ENCODE data around the gene GLIPR1L2.

The GLIPR1L2 gene

GRCh38 chr12:75389061-75389460 lies 1.8 kb upstream of the GLIPR1L2 start:
- Histone ChIP-seq H3K27me3 (ENCODE audit: insufficient read depth, low read depth) (no peaks in the 10 kb centered on the region), H2AFZ (ENCODE audit: low read depth) (peak overlapping the region; percentile 53; the same call in 1 of the 2 replicates), H3K27ac (peak overlapping the region; percentile 86; the same call in 1 of the 2 replicates), H4K20me1 (ENCODE audit: insufficient read depth) (no peaks in the 10 kb centered on the region), H3K4me3 (IDR thresholded peaks at IDR 0.05; ENCODE audit: insufficient read depth, low read depth, low read length) (no peak overlapping the region), H3K4me1 (ENCODE audit: low read depth, poor library complexity, severe bottlenecking) (peaks cover 37% of the 10 kb centered on the region), H3K4me2 (peak overlapping the region; percentile 89), H3K36me3 (ENCODE audit: insufficient read depth) (no peaks in the 10 kb centered on the region), H3K79me2 (ENCODE audit: insufficient read depth, low read depth) (no peaks in the 10 kb centered on the region), H3K9ac (no peak overlapping the region)
- no peak for TF ChIP-seq CTCF (conservative IDR thresholded peaks at IDR 0.05; ENCODE audit: low read depth, low read length)

DNA sequence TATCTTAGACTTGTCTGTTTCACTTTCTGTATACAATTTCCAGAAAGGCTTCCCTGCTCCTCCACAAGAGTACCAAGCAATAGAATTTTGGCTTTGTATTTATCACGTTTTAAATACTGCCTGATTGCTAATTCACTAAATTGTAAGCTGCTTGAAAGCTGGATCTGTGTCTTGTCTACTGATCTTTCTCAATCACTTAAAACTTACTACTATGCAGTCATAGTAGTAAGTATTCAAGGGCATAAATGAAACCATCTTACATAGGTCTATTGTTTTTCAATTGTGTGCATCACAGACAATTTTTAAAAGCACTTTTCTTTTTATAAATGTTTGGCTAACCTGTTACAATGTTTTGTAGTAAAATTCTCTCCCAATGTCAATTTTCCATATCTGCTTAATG lies 1.2 kb upstream of the GLIPR1L2 start:
- Histone ChIP-seq H3K4me2 (peak overlapping the region; percentile 89), H3K4me1 (ENCODE audit: low read depth, poor library complexity, severe bottlenecking) (peaks cover 37% of the 10 kb centered on the region), H3K36me3 (ENCODE audit: insufficient read depth) (no peaks in the 10 kb centered on the region), H3K4me3 (IDR thresholded peaks at IDR 0.05; ENCODE audit: insufficient read depth, low read depth, low read length) (no peak overlapping the region), H4K20me1 (ENCODE audit: insufficient read depth) (no peaks in the 10 kb centered on the region), H2AFZ (ENCODE audit: low read depth) (peak overlapping the region; percentile 53), H3K9ac (peak overlapping the region; percentile 34; the same call in 1 of the 2 replicates), H3K79me2 (ENCODE audit: insufficient read depth, low read depth) (no peaks in the 10 kb centered on the region), H3K27me3 (ENCODE audit: insufficient read depth, low read depth) (no peaks in the 10 kb centered on the region), H3K27ac (peak overlapping the region; percentile 86; the same call in 1 of the 2 replicates)
- no peak for TF ChIP-seq CTCF (conservative IDR thresholded peaks at IDR 0.05; ENCODE audit: low read depth, low read length)

DNA sequence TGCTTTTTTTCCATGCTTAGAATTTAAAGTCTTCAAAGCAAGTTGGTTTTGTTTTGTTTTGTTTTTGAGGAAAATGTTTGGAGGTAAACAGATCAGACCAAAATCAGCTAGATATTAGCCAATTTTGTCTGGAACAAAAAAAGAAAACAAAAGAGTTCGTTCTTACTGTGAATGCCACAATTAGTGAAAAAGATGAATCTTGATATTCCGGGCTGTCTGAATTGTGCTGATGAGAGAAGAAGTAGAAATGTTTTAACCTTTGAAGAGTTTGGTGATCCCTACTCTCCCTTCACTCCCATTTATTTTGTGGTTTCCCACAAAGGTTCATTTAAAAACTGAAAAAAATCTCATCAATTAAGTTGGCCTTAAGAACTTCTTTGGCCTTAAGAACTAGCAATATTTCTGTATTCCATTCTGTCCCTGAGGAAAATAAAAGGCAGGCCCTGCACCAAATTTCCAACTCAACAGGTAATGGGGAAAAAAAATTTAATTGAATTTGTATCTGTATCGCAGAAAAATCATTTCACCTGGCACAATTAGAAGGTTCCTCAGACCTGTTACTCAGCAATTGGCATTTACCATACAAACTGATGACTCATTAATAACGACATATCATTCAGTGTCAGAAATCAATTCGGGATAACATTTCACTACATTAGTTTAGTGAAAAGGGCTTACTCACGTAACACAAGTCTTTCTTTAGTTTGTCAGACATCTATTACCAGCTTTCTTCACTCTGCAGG lies 562 bp upstream of the GLIPR1L2 start:
- Histone ChIP-seq H3K79me2 (ENCODE audit: insufficient read depth, low read depth) (no peaks in the 10 kb centered on the region), H2AFZ (ENCODE audit: low read depth) (peak overlapping the region; percentile 53), H3K27ac (peak overlapping the region; percentile 86; the same call in 1 of the 2 replicates), H3K36me3 (ENCODE audit: insufficient read depth) (no peaks in the 10 kb centered on the region), H3K4me1 (ENCODE audit: low read depth, poor library complexity, severe bottlenecking) (peaks cover 37% of the 10 kb centered on the region), H3K4me2 (peak overlapping the region; percentile 89), H3K27me3 (ENCODE audit: insufficient read depth, low read depth) (no peaks in the 10 kb centered on the region), H3K9ac (peak overlapping the region; percentile 34; the same call in 1 of the 2 replicates), H3K4me3 (IDR thresholded peaks at IDR 0.05; ENCODE audit: insufficient read depth, low read depth, low read length) (peak overlapping the region; percentile 7), H4K20me1 (ENCODE audit: insufficient read depth) (no peaks in the 10 kb centered on the region)
- TF ChIP-seq CTCF (conservative IDR thresholded peaks at IDR 0.05; ENCODE audit: low read depth, low read length): no peak

DNA sequence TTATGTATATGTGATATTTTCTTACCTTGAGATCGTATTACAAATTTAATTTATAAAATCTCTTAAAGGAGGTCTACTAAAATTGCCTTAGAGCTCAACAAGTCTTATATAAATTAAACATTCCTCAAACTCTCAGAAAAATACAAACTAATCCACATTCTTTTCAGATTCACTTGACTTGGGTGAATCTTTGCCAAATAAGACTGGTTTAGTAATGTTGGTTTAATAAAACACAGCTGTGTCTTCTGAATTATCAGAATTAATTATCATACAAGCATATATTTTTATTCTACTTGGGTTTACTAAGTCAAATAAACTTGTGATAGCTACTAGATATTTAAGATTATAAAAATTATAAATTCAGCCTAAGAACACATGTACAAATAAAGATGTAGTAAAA lies 13.3 kb downstream of the GLIPR1L2 start:
- no peaks in the 10 kb centered on the region for H3K79me2 ChIP-seq (ENCODE audit: insufficient read depth, low read depth)
- no peaks in the 10 kb centered on the region for H4K20me1 ChIP-seq (ENCODE audit: insufficient read depth)
- H3K4me2 ChIP-seq: no peak overlapping the region
- H3K27me3 ChIP-seq (ENCODE audit: insufficient read depth, low read depth): no peaks in the 10 kb centered on the region
- H3K9ac ChIP-seq: no peak overlapping the region
- H3K27ac ChIP-seq: no peak overlapping the region
- H3K4me1 ChIP-seq (ENCODE audit: low read depth, poor library complexity, severe bottlenecking): no peaks in the 10 kb centered on the region
- TF ChIP-seq CTCF (conservative IDR thresholded peaks at IDR 0.05; ENCODE audit: low read depth, low read length): no peak
- no peaks in the 10 kb centered on the region for H3K36me3 ChIP-seq (ENCODE audit: insufficient read depth)
- H3K4me3 ChIP-seq (IDR thresholded peaks at IDR 0.05; ENCODE audit: insufficient read depth, low read depth, low read length): no peak overlapping the region
- no peak overlapping the region for H2AFZ ChIP-seq (ENCODE audit: low read depth)

All from KMS-11 (cell line).